Adipocyte (in vitro differentiated cells): ENCODE results near the gene PDE11A.

Experiments
- DNase-seq: peaks from one replicate; pipeline ENCODE4 v3.0.0-alpha.2; 2015; ENCODE audit warnings: low read depth
- H3K27me3 ChIP-seq: replicated peaks from 2 replicates; pipeline ENCODE4 v1.7.0; 2013; ENCODE audit warnings: mild to moderate bottlenecking, low read length, moderate library complexity; ENCODE audit not compliant: control insufficient read depth, insufficient read depth
- H3K36me3 ChIP-seq: 2 replicates; pipeline ENCODE4 v1.7.0; 2013; ENCODE audit warnings: low read length, mild to moderate bottlenecking, moderate library complexity; ENCODE audit not compliant: control insufficient read depth, insufficient read depth, severe bottlenecking
- H3K4me1 ChIP-seq: 2 replicates; pipeline ENCODE4 v1.7.0; 2013; ENCODE audit warnings: mild to moderate bottlenecking, low read length, moderate library complexity; ENCODE audit not compliant: control insufficient read depth, insufficient read depth
- H3K4me3 ChIP-seq: 2 replicates; pipeline ENCODE4 v1.7.0; 2013; ENCODE audit warnings: mild to moderate bottlenecking, low read length, moderate library complexity
- H3K9ac ChIP-seq: 2 replicates; pipeline ENCODE4 v1.7.0; 2013; ENCODE audit warnings: mild to moderate bottlenecking, low read length, moderate library complexity
- H3K9me3 ChIP-seq: 2 replicates; pipeline ENCODE4 v1.7.0; 2013; ENCODE audit warnings: mild to moderate bottlenecking, low read length, moderate library complexity; ENCODE audit not compliant: control insufficient read depth

PDE11A gene

DNA sequence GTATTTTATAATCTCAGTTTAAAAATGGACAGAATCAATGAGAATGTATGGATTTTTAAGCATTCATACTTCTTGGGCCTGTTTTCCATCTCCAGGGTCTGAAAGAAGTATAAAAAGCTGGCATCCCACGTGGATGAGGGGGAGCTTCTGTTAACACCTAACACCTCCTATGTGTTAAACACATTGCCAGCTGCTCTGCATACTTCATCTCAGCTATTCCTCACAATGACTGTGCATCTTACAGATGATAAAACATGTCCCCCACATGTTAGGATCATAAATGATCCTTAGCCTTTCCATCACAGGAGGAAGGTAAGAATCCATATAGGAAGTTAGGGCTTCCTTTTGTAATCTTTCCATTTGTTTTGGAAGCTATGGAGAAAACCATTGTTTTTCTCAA is 440.9 kb downstream of the PDE11A start:
- Histone ChIP-seq H3K9me3 (no peaks in the 10 kb centered on the region), H3K4me3 (no peak overlapping the region), H3K4me1 (peaks cover 6% of the 10 kb centered on the region), H3K9ac (no peak overlapping the region), H3K27me3 (no peaks in the 10 kb centered on the region), H3K36me3 (no peaks in the 10 kb centered on the region)
- DNase-seq, result no peak

GRCh38 chr2:177629357-177630024 is 443.1 kb downstream of the PDE11A start:
- peaks cover 6% of the 10 kb centered on the region for H3K4me1 ChIP-seq
- H3K36me3 ChIP-seq, result no peaks in the 10 kb centered on the region
- no peak for DNase-seq
- H3K27me3 ChIP-seq, result no peaks in the 10 kb centered on the region
- no peak overlapping the region for H3K4me3 ChIP-seq
- H3K9me3 ChIP-seq, result no peaks in the 10 kb centered on the region
- no peak overlapping the region for H3K9ac ChIP-seq

GRCh38 chr2:177628831-177629230 is 443.7 kb downstream of the PDE11A start:
- Histone ChIP-seq H3K9me3 (no peaks in the 10 kb centered on the region), H3K27me3 (no peaks in the 10 kb centered on the region)

DNA sequence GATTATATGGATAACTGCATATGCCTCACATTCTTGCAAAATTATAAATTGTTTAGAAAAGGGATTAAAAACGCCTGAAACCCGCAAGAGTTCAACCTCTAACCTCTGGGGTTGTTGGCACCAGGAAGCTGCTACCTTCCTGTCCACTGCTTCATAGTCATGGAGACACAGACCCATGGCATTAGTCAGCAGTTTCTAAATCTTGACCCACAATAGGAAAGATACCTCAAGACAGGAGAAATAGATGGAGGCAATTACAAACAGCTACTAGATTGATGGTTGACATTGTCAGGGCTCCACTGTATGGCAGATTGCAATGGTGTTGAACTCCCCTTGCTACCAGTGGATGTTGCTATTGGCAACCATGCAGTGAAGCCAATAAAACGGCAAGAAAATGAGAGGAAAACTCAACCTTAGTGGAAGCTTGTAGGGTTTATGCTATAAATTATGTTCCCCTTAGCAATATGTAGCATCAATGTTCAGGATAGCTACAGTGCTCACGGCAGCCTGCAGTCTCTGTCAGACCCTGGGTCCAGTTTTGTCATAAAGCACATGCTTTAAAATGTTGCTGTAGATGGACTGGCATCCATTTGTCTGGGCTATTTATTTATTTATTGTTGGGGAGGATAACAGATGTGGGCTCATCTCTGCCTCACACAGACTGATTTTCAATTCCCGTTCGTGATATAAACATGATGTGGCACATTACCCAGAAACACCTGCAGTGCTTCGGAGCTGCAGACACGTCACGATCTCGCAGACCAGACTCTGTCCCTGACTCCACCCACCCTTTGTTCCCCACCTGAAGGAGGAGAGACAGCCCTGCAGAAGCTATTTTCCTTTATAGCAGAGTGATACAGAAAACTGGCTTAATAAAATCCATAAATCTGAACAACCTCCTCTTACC is 446.6 kb downstream of the PDE11A start:
- H3K4me1 ChIP-seq, result no peaks in the 10 kb centered on the region
- H3K4me3 ChIP-seq, result no peak overlapping the region
- no peaks in the 10 kb centered on the region for H3K9me3 ChIP-seq
- no peak overlapping the region for H3K9ac ChIP-seq
- no peaks in the 10 kb centered on the region for H3K36me3 ChIP-seq
- DNase-seq, result no peak
- H3K27me3 ChIP-seq, result no peaks in the 10 kb centered on the region

More at GRCh38 chr2:177628831-177629230, 443.7 kb downstream of the PDE11A start:
- no peak overlapping the region for H3K9ac ChIP-seq
- peaks cover 3% of the 10 kb centered on the region for H3K4me1 ChIP-seq
- H3K4me3 ChIP-seq, result no peak overlapping the region
- no peaks in the 10 kb centered on the region for H3K36me3 ChIP-seq
- no peak for DNase-seq

DNA sequence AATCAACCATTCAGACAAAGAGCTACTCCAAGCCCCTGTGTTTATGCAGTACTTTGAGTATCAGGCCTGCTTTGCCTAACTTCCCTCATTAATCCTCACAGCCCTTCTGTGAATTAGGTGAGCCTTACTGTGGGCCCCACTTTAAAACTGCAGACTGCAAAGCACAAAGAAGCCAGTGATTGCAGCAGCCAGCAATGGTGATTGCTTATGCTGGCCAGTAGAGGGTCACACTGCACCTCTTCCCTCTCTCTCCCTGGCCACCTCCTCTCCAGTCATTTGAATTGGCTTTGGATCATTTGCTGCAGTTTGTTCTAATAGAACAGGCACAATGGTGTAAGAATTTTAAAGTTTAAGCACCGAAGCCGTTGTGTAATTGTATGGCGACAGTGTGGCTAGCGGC is 450.1 kb downstream of the PDE11A start:
- Histone ChIP-seq H3K9me3 (no peaks in the 10 kb centered on the region), H3K4me1 (peaks cover 4% of the 10 kb centered on the region)

DNA sequence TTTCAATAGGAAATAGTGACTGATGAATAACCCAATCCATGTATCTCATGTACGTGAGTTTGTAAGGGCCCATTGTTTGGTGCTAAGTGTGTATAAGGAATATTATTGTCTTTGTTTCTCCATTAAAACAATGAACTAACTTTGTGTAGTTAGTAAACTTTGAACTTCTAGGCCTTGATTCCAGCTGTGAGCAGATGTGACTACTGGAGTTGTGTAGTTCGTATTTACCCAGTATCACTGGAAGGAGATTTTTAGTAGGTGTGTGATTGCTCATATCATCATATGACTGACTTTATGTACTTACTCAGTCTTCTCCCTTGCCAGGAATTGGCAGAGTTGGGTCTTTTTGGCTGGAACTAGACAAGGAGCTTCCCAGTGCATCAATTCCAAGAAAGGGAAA is 452.6 kb downstream of the PDE11A start:
- Histone ChIP-seq H3K4me3 (no peak overlapping the region), H3K4me1 (peaks cover 4% of the 10 kb centered on the region), H3K9me3 (no peaks in the 10 kb centered on the region), H3K9ac (no peak overlapping the region), H3K36me3 (no peaks in the 10 kb centered on the region), H3K27me3 (no peaks in the 10 kb centered on the region)
- no peak for DNase-seq

More for the DNA sequence above, 450.1 kb downstream of the PDE11A start:
- H3K36me3 ChIP-seq, result no peaks in the 10 kb centered on the region
- H3K9ac ChIP-seq, result no peak overlapping the region
- H3K27me3 ChIP-seq, result no peaks in the 10 kb centered on the region
- H3K4me3 ChIP-seq, result no peak overlapping the region
- DNase-seq, result no peak

DNA sequence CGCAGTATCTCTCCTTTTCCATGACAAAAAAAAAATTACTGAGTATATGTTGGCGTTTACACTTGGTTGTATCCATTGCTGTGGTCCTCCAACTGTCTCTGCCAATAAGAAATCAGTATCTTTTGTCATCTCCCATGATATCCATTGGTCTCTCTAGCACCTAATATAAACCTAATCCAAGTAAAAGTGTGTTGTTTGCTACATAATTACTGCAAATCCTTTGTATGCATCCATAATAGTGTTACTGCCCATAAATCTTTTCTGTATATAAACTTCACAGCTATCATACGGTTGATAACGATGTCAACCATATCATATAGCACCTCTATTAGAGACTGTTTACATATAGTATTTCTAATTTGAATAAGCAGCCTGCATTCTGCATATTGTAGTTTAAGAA is 453.1 kb downstream of the PDE11A start:
- peak overlapping the region; percentile 89 for H3K4me3 ChIP-seq
- H3K4me1 ChIP-seq, result peaks cover 4% of the 10 kb centered on the region
- H3K9ac ChIP-seq, result peak overlapping the region; percentile 92
- H3K27me3 ChIP-seq, result no peaks in the 10 kb centered on the region
- DNase-seq, result no peak
- H3K9me3 ChIP-seq, result no peaks in the 10 kb centered on the region
- no peaks in the 10 kb centered on the region for H3K36me3 ChIP-seq

DNA sequence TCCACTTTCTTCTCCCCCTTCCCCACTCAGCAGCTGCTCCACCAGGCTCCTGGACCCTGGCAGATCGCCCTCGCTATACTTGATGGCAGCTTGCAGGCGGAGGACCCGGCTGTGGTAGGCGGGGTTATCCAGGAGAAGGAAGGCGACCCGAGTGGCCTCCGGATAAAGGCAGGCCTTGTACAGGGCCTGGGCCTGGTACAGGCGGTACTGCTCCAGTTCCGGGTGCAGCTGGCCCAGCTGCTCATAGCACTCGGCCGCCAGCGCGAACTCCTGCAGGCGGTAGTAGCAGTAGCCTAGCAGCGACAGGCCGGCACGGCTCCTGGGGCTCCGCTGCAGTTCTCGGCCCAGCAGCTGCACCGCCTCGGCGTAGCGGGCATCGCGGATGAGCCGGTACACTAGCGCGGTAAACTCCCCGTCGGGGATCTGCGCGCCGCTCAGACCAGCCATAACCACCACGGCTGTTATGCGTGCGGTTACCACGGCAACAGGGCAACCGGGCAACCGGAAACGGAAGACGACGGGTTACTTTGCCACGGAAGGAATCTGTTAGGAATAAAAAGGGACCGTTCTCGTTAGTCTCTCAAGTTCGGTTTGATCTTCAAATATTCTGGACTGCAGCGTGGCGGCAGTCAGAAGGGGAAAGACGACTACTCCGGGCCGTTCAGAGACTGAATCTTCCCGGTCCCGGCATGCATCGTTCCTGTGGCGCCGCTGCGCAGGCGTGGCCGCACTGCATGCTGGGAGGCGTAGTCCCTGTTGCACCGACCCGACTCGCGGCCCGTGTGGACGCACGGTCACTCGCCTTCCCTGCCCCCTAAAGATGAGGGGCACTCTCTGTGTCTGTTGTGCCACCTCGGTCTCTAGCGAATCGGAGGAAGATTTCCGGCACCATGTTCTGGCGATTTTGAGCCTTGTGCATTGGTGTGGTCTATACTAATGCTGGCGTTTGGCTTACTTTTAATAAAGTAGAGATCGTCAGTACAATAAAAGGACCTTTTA is 454.0 kb downstream of the PDE11A start:
- no peaks in the 10 kb centered on the region for H3K9me3 ChIP-seq

GRCh38 chr2:177617849-177618248 is 454.7 kb downstream of the PDE11A start:
- Histone ChIP-seq H3K4me3 (peak overlapping the region; percentile 89), H3K9ac (peak overlapping the region; percentile 92), H3K27me3 (no peaks in the 10 kb centered on the region), H3K9me3 (no peaks in the 10 kb centered on the region), H3K36me3 (no peaks in the 10 kb centered on the region), H3K4me1 (peaks cover 4% of the 10 kb centered on the region)
- no peak for DNase-seq

More for the DNA sequence above, 454.0 kb downstream of the PDE11A start:
- peak overlapping the region; percentile 89 for H3K4me3 ChIP-seq
- H3K36me3 ChIP-seq, result no peaks in the 10 kb centered on the region
- no peaks in the 10 kb centered on the region for H3K27me3 ChIP-seq
- peaks cover 4% of the 10 kb centered on the region for H3K4me1 ChIP-seq
- DNase-seq, result peak; percentile 95
- H3K9ac ChIP-seq, result peak overlapping the region; percentile 92

DNA sequence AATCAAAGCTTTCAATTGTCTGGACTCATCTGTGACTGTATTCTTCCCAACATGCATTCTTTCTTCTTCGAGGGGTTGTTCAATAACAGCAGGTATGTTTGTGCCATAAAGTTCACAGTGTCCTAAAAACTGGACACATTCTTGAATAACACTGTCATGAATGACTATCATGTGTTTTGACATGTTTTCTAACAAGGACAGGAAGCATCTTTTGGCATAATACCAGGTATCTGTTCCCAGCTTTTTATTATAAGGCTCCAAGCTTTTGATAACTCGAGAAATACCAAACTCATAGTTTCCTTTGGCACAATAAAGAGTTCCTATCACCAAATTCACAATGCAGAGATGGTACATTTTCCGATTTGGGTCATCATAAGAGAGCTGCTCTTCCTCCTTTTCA is 455.8 kb downstream of the PDE11A start:
- no peaks in the 10 kb centered on the region for H3K27me3 ChIP-seq
- peaks cover 4% of the 10 kb centered on the region for H3K4me1 ChIP-seq
- DNase-seq, result no peak
- no peaks in the 10 kb centered on the region for H3K9me3 ChIP-seq
- no peak overlapping the region for H3K4me3 ChIP-seq
- H3K36me3 ChIP-seq, result no peaks in the 10 kb centered on the region
- no peak overlapping the region for H3K9ac ChIP-seq
